ENCODE measurements around the gene PM20D1. TPM values are rescaled to one million over a fixed set of nuclear protein-coding genes. Genes with fewer than 3 reads are reported as not detected.

The PM20D1 gene
- total RNA-seq, 2 experiments from 2014 or later: 0.16 to 0.55 TPM

DNA sequence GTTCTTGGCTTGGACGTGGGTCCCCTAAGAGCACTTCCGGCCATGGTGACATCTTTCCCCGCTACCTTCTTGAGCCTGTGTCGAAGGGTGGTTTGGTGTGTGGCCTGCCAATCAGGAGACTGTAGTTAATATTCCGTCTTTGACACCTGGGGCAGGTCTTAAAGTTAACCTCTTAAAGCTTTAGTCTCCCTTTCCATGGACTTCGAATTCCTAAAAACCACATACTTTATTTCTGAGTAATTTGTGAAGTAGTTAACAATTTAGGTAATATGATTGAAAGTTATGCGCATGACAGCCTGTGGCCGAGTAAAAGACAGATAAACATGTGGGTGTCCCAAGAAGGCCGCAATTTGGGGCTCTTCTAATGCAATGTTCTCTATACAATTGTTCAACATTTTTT, 64.5 kb downstream of the PM20D1 start:
- POLR2A ChIA-PET: interaction anchor here (1.0 kb wide), 1 partner anchor 12 kb away, joined by 3 read pairs; no protein-coding TSS in a partner anchor
- peaks cover 16% of the 10 kb centered on the region for H3K4me1 Mint-ChIP-seq (ENCODE audit: low read depth)
- H3K9me3 Mint-ChIP-seq (ENCODE audit: insufficient read depth): no peaks in the 10 kb centered on the region
- CTCF ChIA-PET: interaction anchor here (1.3 to 5.4 kb wide), 5 partner anchors 25 to 320 kb away, joined by 3 to 111 read pairs (median 5); no protein-coding TSS in a partner anchor
- no peak overlapping the region for H3K4me3 Mint-ChIP-seq
- H3K27ac Mint-ChIP-seq: no peak overlapping the region
- H3K27me3 Mint-ChIP-seq (ENCODE audit: low read depth): no peaks in the 10 kb centered on the region
- ATAC-seq (no peak), DNase-seq (no peak)
- peaks cover 3% of the 10 kb centered on the region for H3K36me3 Mint-ChIP-seq (ENCODE audit: low read depth)

DNA sequence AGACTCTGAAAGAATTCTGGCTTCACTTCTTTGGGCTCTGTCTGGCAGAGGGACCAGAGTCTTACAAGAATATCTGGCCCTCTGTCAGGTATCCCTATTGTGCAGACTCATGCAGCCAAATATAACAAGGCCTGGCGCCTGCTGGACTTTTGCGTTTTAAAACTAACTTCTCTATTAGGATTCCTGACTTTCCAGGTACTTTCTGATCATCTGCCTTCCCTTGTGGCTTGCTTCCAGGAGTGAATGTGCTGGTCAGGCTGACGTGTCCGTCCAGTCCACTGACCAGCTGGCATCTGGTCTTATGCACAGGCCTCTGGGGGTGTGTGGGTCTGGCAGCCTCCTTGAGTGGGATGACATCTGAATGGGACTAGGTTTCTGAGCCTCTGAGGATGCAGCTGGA, 66.0 kb downstream of the PM20D1 start:
- no peaks in the 10 kb centered on the region for H3K27me3 Mint-ChIP-seq (ENCODE audit: low read depth)
- H3K4me1 Mint-ChIP-seq (ENCODE audit: low read depth): peaks cover 16% of the 10 kb centered on the region
- ChIA-PET POLR2A (no interaction called here), CTCF (interaction anchor here (1.3 to 5.4 kb wide), 4 partner anchors 27 to 322 kb away, joined by 4 to 111 read pairs (median 19); no protein-coding TSS in a partner anchor)
- H3K36me3 Mint-ChIP-seq (ENCODE audit: low read depth): no peaks in the 10 kb centered on the region
- no peak overlapping the region for H3K4me3 Mint-ChIP-seq
- no peak overlapping the region for H3K27ac Mint-ChIP-seq
- DNase-seq (no peak), ATAC-seq (no peak)
- H3K9me3 Mint-ChIP-seq (ENCODE audit: insufficient read depth): no peaks in the 10 kb centered on the region

DNA sequence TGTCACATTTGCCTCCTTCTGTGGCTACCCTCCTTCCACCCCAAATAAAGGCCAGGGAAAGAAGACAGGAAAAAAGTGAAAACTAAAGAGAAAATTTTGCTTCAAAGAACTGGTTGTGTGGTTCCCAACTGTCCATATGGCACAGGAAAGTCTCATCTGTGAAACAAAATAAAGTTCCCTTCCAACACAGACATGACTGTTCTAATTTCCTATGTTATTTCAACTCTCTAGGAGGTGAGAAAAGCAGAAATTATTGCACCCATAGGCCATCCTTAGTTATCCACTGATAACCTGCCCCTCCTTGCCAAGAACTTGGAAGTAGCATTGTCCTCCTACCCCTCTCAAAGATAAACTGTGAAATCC, 66.5 kb downstream of the PM20D1 start:
- Mint-ChIP-seq H3K4me3 (no peak overlapping the region), H3K36me3 (ENCODE audit: low read depth) (no peaks in the 10 kb centered on the region), H3K4me1 (ENCODE audit: low read depth) (peaks cover 16% of the 10 kb centered on the region), H3K27me3 (ENCODE audit: low read depth) (no peaks in the 10 kb centered on the region), H3K9me3 (ENCODE audit: insufficient read depth) (no peaks in the 10 kb centered on the region), H3K27ac (no peak overlapping the region)
- ChIA-PET CTCF (interaction anchor here (0.6 to 4.8 kb wide), 17 partner anchors 9 to 323 kb away, joined by 3 to 111 read pairs (median 4); partner anchors contain the start of gene NUCKS1), POLR2A (interaction anchor here (0.7 to 1.6 kb wide), 2 partner anchors 34 to 1389 kb away, joined by 5 to 8 read pairs; partner anchors contain the start of gene NUCKS1)
- DNase-seq (no peak), ATAC-seq (no peak)

DNA sequence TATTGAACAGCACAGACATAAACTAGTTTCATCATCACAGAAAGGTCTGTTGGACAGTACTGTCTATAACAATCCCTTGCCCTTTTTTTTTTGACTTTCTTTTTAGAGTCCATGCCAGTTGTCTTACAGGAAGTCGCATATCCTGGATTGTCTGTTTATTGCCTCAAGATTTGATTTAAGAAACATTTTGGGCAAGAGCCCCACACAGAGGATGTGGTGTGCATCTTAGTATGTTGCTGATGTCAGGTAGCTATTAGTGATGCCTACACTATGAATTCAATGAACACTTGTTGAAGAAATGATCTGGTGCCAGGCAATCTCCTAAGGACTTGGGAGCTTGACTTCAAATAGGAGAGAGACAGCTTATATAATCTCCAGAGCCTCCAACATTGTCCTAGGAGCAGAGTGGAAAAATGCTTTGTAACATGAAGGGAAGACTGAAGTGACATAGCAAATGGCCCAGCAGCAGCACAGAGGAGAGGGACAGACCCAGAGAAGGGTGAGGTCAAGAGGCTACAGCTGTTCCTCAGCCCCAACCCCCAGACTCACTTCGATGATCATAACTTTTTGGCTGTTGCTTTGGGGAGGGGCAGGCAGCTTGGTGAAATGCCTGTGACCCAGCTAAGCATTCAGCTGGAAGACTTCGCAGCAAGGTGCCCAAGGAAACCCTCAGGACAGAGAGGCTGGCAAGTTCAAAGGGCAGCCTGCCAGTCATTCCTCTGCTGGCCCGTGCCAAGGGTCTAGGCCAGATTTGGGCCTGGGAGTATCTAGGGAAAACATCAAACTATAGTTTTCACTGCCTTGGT, 67.1 kb downstream of the PM20D1 start:
- Mint-ChIP-seq H3K27me3 (ENCODE audit: low read depth) (no peaks in the 10 kb centered on the region), H3K4me3 (no peak overlapping the region), H3K36me3 (ENCODE audit: low read depth) (no peaks in the 10 kb centered on the region), H3K27ac (peak overlapping the region; percentile 83), H3K4me1 (ENCODE audit: low read depth) (peaks cover 20% of the 10 kb centered on the region), H3K9me3 (ENCODE audit: insufficient read depth) (no peaks in the 10 kb centered on the region)
- CTCF ChIA-PET: interaction anchor here (0.6 to 4.8 kb wide), 34 partner anchors 9 to 323 kb away, joined by 3 to 111 read pairs (median 4); partner anchors contain the start of gene NUCKS1
- DNase-seq (peak; percentile 55), ATAC-seq (peak; percentile 84)
- POLR2A ChIA-PET: interaction anchor here (0.7 to 1.6 kb wide), 4 partner anchors 9 to 1388 kb away, joined by 4 to 8 read pairs (median 5); partner anchors contain the start of genes ELK4 and NUCKS1

DNA sequence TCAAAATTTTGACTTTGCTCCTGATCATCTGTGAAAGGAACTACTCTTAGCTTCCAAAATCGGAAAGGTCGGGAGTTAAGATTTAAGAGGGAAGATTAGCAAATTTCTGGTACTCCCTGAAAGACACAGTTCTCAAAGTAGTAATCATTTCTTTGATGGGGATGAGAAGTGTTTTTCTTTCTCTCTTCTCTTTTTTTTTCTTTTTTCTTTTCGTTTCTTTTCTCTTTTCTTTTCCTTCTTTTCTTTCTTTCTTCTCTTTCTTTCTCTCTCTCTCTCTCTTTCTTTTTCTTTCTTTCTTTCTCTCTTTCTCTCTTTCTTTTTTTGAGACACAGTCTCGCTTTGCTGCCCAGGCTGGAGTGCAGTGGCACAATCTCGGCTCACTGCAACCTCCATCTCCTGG, 69.6 kb downstream of the PM20D1 start:
- ATAC-seq (no peak), DNase-seq (no peak)
- ChIA-PET POLR2A (no interaction called here), CTCF (interaction anchor here (1.0 kb wide), 1 partner anchor 121 kb away, joined by 5 read pairs; no protein-coding TSS in a partner anchor)
- no peak overlapping the region for H3K27ac Mint-ChIP-seq
- H3K36me3 Mint-ChIP-seq (ENCODE audit: low read depth): no peaks in the 10 kb centered on the region
- no peaks in the 10 kb centered on the region for H3K9me3 Mint-ChIP-seq (ENCODE audit: insufficient read depth)
- H3K27me3 Mint-ChIP-seq (ENCODE audit: low read depth): no peaks in the 10 kb centered on the region
- H3K4me3 Mint-ChIP-seq: no peak overlapping the region
- H3K4me1 Mint-ChIP-seq (ENCODE audit: low read depth): peaks cover 32% of the 10 kb centered on the region

Other genes starting within 250 kb of the PM20D1 start
- gene ELK4, start 218.1 kb downstream of the PM20D1 start, total RNA-seq: 10 to 100 TPM; 95.2 to 97.5 TPM
- gene SLC45A3, start 169.6 kb downstream of the PM20D1 start, total RNA-seq: under 1 TPM; 0.18 to 0.21 TPM
- 100 to 1,000 TPM; 236 to 237 TPM for gene NUCKS1, start 100.0 kb downstream of the PM20D1 start, total RNA-seq
- 10 to 100 TPM; 42.5 to 42.7 TPM for gene RAB29, start 74.7 kb downstream of the PM20D1 start, total RNA-seq
- gene SLC41A1, start 36.9 kb downstream of the PM20D1 start, total RNA-seq: 10 to 100 TPM in 1 of 2 experiments, 1 to 10 TPM in 1; 8.9 to 10.1 TPM
- not detected for gene SLC26A9, start 93.3 kb upstream of the PM20D1 start, total RNA-seq
- not detected for gene RAB7B, start 153.3 kb upstream of the PM20D1 start, total RNA-seq
- gene CTSE, start 173.8 kb upstream of the PM20D1 start, total RNA-seq: not detected
- gene RHEX, start 203.0 kb upstream of the PM20D1 start, total RNA-seq: not detected